Fibroblast of gingiva (primary cell): ENCODE data around the gene BRD3OS.
A peak's percentile ranks its signal among the peaks of the same experiment; 100 is the strongest.

Experiments used
- DNase-seq: peaks from one replicate; pipeline ENCODE4 v3.0.0-alpha.2; 2011; ENCODE audit warnings: low read depth

BRD3OS gene

GRCh38 chr9:134024828-134025605 is at the start of gene BRD3OS:
TSS of gene BRD3OS (plus strand) at chr9:134025481. CDS start at chr9:134026748, 1,267 bp downstream.
- DNase-seq = peak; percentile 100

GRCh38 chr9:133975511-133975910 is 49.8 kb upstream of the BRD3OS start:
- no peak for DNase-seq

- DNase-seq = no peak
Observed at GRCh38 chr9:133976191-133976861, 49.0 kb upstream of the BRD3OS start.

- no peak for DNase-seq
Observed at GRCh38 chr9:133976887-133977286, 48.4 kb upstream of the BRD3OS start.

- no peak for DNase-seq
Observed at GRCh38 chr9:133977421-133978201, 47.7 kb upstream of the BRD3OS start.

GRCh38 chr9:133978226-133978898 is 46.9 kb upstream of the BRD3OS start:
- DNase-seq = no peak

GRCh38 chr9:133978899-133979272 is 46.4 kb upstream of the BRD3OS start:
- no peak for DNase-seq

GRCh38 chr9:133979273-133979920 is 45.9 kb upstream of the BRD3OS start:
- peak; percentile 28 for DNase-seq

- no peak for DNase-seq
Observed at GRCh38 chr9:133979921-133980863, 45.1 kb upstream of the BRD3OS start.

- no peak for DNase-seq
Observed at GRCh38 chr9:133980864-133981588, 44.3 kb upstream of the BRD3OS start.

GRCh38 chr9:133981589-133981957 is 43.7 kb upstream of the BRD3OS start:
- no peak for DNase-seq

- no peak for DNase-seq
Observed at GRCh38 chr9:133981958-133982681, 43.2 kb upstream of the BRD3OS start.

- DNase-seq = no peak
Observed at GRCh38 chr9:133982971-133983720, 42.1 kb upstream of the BRD3OS start.

GRCh38 chr9:133986061-133986460 is 39.2 kb upstream of the BRD3OS start:
- no peak for DNase-seq

- no peak for DNase-seq
Observed at GRCh38 chr9:133986774-133987445, 38.4 kb upstream of the BRD3OS start.

GRCh38 chr9:133987446-133987788 is 37.9 kb upstream of the BRD3OS start:
- no peak for DNase-seq

- DNase-seq = no peak
Observed at GRCh38 chr9:133987946-133988665, 37.2 kb upstream of the BRD3OS start.
